Islet of Langerhans (tissue), 1 donor: ENCODE results near the gene PI4KB.
A peak's percentile ranks its signal among the peaks of the same experiment; 100 is the strongest.

Source experiments
- FAIRE-seq: peaks from one replicate; lab custom pipeline; 2011; peaks lifted over from hg19 to GRCh38; lab: Jason Lieb, UNC

PI4KB gene

DNA sequence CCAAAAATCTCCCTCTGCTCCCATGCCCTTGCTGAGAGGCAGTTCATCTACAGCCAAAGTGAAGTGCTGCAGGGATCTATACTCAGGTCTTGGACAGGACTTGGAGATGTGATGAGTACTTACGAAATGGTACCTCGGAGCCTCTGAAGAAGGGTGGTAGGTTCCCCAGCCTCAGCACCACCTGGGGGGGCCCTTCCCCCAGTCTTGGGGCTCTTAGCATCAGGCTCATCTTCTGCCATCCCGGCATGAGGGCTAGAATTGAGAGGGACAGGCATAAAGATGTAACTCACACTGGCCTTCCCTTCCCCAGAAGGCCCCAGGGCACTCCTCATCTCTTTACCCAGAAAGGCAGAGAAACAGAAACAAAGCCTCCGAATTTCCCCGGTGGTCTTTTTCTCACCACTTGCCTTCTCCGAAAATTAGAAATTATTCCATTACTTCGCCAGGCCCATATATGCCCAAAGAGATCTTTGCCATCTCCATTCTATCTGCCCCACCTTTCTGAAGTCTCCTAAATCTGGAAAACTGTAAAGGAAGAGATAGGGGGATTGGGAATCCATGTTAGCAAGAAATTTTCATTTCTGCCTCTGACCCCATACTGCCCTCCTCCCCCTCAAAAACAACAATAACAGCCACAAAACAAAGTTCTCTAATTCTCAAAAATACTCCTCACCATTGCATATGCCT is 19.0 kb upstream of the PI4KB start:
- no peak for FAIRE-seq

DNA sequence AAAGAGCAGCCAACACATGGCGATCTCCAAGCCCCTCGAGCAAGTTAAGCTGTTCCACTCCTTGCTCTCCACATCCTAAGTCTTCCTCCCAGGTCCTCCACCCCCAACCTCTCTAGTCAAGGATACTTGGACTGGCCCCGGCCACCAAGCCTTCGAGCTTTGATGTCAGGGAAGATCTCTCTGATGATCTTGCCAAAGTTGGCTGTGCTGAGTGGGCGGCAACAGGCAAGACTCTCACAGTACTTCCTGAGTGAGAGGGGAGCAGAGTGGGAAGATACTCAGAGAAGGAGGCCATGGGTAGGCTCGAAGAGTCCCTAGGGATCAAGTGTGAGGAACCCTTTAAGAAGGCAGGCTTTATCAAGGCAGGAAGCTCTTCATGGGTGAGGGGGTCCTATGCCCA is 17.1 kb upstream of the PI4KB start:
- no peak for FAIRE-seq

DNA sequence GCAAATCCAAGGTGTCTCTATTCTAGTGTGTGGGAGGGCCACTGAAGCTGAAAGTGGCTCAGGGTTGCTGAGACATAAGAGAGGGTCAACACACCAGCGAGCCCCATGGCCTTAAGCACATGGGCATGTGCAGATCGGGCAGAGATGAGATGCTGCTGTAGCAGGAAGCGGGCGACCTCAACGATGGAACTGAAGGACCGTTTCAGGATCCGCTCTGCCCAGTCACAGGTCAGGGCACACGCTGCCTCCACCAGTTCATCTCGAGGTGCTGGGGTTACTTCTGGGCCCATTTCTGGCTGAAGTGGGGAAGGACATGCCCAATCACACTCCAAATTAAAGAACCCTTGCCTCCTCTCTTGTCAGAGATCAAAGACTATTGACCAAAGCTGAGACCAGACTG is 16.4 kb upstream of the PI4KB start:
- no peak for FAIRE-seq

DNA sequence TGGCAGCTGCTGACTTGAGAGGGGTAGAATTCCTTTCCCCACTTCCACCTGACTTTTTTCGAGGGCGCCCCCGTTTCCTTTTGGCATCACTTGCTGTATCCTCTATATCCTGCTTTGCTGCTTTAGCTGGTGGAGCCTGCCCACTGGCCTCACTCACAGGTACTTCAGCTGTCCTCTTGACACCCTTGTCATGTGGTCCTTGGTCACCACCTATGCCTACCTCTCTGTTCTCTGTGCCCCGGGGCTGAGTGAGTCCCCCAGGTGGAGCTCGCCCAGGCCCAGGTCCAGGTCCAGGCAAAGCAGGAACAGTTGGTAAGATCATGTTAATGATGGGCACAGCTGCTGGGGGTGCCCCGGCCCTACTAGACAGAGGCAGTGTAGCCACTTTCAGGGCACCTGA is 15.4 kb upstream of the PI4KB start:
- no peak for FAIRE-seq

DNA sequence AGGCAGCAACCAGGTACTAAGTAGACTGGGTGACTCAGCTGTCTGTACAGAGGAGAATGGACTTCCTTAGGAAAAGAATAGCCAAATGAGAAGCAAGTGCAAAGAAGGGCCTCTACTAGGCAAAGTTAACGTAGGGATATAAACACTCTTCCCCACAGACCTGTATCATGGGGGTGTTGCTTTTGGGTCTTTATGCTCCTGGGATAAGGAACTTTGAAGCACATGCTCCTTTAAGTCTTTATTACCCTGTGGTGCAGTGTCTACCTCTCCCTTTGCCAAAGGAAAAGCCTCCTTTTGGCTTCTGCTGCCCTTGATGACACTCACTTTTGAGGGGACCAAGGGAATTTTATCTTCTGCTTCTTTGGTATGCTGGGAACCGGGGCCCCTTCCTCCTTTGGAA is 14.8 kb upstream of the PI4KB start:
- no peak for FAIRE-seq

DNA sequence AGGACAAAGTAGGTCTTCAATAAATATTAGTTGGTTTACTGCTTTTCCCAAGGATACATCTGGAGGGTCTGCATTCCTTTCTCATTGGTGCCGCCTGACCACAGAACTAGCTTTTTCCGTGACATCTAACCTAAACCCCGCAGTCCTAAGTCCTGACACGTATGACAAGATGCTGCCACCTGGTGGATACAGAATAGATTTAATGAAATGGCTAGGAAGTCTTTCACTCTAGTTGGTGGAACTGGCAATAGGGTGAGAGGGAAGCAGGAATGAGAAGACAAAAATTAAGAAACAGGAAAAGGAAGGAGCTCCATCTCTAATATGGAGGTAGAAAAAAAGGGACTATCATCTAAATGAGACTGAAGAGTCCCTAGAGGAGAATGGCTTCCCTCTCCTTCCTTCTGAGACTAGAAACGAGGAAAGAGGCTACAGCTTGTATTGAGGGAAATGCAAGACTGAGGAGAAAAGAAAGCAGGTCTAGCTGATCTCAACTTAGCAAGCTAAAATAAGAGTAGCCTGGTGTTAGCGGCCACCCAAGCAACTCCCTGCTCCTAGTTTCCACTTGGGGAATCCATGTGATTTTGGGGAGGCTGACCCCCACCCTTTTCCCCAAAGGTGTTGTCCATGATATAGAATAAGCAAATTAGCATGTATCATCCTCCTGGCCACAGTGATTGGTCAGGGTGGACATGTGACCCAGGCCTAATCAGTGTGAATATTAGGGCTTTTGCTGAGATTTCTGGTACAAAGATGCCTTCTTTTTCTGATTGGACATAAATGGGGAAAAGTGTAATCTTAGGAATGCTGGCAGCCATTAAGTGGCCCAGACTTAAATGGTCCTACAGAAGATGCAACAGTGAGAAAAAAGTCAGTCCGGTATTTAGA is 13.9 kb upstream of the PI4KB start:
- peak; percentile 88 for FAIRE-seq

DNA sequence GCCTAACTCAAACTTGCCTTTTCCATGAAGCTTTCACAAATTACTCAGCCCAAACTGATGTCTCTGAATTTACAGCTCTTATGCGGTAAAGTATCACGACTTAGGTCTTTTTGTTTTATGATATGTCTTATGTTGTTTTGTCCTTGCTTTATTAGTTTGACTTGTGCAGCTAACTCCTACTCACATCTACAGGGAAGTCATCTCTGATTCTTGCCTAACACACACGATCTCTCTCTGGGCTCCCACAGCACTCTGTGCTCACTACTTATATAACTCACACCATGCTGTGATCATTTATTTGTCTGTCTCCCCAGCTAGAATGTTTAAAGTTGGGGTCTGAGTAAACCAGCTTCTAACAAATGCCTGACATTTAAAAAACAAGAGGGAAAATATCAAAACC is 9.3 kb upstream of the PI4KB start:
- no peak for FAIRE-seq

DNA sequence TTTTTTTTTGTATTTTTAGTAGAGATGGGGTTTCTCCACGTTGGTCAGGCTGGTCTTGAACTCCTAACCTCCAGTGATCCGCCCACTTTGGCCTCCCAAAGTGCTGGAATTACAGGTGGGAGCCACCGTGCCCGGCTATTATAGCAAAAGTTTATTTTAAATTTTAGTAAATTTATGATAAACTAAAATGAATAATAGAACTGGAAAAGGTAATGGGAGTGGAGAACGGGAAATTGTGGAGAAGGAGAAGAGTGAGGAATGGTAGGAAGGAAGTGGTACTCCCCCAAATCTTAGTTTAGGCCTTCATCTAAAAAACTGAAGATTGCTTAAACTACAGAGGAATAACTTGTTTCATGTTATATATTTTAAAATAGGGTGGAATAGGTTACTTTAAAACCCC is 7.6 kb upstream of the PI4KB start:
- FAIRE-seq = no peak

DNA sequence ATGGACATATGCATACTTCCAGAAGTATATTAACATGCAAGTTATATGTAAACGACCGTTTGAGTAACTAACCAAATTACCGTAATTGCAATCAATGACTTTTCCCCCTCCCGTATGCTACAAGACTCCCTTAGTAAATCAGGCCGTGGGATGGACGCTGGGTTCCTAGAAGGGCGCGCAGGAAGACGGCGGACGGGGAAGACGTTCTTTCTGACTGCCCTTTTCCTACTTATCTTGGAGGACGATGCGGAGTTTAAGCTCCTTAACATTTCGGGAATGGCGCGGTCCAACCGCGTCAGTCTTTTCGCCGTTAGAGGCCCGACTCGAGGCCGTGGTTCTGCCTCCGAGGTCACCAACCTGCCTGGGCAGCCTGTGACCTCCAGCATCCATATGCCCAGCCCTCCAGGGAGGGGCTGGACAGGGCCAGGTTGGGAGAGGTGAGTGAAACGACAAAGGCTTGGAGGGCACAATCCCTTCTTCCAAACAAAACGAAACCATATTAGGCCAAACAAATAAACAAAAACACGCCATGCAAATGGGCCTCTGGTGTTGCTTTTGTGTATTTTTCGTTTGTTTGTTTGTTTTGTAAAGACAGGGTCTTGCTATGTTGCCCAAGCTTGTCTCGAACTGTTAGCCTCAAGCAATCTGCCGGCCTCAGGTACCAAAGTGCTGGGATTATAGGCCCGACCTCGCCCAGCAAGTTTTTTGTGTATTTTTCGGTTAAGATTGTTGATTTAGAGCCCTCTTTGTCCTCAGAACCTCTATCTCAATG is 873 bp upstream of the PI4KB start:
- no peak for FAIRE-seq

DNA sequence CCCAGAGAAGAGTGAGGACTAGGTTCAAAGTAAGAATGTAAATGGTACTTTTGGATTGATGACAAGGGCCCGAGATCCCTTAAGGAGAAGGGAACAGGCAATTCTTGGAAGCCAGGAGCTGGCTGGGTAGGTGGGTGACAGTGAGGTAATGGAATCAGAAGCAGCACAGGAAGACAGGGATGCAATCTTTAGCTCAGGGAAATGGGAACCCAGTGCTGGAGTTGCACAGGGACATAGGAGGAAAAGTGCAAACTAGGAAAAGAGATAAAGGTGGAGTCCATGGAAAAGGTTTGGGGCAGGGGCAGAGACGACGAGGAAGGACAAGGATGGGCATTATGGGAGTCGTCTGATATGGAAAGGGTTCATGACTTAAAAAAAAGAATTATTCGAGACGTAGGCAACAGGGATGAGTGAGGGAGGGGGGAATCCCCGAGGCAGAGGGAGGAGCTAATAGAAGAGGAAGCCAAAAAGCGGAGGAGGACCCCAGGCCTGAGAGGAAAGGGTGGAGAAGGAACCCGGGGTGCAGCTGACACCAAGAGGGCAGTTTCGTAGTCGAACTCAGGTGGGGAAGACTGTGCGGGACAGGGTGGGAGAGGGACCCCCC is 495 bp downstream of the PI4KB start:
- no peak for FAIRE-seq

DNA sequence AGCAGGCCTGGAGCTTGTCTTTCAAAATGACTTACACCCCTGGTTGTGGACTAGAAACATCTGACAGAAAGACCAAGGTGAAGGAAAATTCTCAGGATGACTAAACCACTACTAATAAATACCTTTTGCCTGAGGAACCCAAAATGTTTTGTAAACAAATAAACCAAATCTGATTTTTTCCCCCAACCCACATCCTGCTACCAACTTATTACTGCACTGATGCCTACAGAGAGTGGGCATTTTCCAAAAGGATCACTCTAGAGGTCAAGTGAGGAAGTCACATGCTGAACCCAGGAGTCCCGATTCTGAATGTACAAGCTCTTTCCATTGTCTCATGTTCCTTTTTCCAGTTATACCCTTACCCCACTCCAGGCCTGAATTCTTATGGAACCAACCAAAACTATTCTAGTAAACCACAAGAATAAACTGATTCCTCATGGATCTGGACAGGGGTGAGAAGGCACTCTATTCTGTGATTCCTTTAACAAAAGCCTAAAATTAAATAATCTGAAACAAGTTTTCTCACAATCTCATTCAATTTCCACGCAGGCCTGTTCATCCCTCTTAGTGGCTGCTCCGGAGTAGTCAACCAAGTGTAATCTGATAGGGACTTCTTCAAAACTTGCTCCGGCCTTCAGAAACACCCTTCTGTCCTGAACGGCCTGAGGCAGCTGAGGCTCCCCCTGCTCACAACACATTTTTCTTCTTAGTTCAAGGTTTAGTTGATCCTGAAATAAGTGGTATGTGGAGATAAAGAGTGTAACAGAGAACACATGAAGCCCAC is 1.4 kb downstream of the PI4KB start:
- no peak for FAIRE-seq

DNA sequence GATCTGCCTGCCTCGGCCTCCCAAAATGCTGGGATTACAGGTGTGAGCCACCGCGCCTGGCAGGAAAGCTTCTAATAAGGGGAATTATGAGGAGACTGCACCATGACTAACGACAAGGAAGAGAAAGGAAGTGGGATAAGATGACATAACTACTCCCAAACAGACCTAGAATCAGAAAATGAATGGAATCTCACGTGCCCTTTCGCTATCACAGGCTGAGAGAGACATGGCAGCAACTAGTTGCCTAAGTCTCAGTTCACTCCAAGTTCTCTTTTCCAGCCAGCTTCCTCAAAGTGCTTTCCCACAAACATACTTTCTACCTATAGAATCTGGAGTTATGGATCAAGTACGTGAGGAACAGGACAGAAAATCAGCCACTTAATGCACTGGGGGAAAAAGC is 2.0 kb downstream of the PI4KB start:
- no peak for FAIRE-seq

DNA sequence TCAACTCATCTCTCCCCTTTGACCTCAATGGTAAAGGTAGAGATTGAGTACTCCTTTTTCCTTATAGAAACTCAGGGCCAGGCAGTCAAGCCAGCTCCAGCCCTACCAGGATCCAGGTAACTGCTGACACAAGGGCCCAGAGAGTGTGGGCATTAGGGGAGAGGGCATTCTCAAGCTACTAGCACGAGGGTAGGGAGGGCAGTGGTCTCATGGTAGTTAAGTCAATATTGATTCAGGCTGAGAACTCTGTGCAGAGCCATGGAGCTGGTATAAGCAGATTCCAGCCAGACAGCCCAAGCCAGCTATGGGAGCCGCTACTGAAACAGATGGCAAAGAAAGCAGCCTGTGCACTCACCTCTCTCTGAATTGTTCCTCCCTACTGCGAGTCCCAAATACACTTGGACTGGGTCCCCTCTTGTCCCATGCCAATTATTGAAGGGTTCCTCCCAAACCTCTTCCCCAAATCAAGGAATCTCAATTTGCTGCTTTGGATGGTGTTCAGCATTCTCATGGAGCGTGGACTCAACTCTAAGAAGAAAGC is 2.8 kb downstream of the PI4KB start:
- no peak for FAIRE-seq

DNA sequence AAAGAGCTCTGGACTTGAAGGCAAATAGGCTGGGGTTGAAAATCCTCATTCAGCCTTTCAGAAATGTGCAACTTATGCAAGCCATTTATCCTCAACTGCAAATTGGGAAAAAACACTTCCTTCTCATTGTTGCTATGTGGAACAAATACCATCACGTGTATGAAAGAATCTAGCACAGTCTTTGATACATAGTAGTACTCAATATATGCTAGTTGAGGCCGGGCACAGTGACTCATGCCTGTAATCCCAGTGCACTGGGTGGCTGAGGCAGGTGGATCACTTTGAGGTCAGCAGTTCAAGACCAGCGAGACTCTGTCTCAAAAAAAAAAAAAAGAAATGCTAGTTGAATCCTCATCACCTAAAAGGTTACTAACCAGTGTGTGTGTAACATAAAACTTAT is 8.2 kb downstream of the PI4KB start:
- FAIRE-seq = no peak

DNA sequence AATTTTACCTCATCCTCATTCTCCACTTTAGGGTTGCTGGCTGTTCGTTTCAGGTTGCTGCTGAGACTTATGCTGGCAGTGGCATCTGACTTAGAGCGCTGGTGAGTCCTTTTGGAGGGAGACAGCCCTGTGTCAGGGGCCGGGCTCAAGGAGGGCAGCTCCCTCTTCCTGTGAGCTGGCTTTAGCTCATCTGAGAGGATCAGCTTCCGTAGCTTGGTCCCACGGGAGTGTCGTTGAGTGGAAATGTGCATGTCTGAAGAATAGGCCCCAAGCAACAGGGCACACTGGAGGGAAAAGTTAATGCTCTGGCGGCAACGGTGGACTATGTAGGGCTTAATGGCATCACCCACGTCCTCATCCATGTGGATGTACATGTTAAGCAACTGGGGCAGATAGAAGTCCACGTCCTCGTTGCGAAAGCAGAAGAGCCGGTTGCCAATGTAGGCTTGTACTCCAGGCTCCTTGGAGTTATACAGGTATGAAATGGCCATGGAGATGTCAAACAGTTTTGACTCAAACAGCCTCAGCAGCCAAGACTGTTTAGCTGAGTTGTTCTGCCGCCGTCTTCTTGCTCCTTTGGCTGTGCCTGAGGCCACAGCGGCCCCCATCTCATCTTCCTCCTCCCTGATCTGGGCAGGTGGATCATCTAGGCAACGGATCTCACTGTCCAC is 11.5 kb downstream of the PI4KB start:
- no peak for FAIRE-seq

DNA sequence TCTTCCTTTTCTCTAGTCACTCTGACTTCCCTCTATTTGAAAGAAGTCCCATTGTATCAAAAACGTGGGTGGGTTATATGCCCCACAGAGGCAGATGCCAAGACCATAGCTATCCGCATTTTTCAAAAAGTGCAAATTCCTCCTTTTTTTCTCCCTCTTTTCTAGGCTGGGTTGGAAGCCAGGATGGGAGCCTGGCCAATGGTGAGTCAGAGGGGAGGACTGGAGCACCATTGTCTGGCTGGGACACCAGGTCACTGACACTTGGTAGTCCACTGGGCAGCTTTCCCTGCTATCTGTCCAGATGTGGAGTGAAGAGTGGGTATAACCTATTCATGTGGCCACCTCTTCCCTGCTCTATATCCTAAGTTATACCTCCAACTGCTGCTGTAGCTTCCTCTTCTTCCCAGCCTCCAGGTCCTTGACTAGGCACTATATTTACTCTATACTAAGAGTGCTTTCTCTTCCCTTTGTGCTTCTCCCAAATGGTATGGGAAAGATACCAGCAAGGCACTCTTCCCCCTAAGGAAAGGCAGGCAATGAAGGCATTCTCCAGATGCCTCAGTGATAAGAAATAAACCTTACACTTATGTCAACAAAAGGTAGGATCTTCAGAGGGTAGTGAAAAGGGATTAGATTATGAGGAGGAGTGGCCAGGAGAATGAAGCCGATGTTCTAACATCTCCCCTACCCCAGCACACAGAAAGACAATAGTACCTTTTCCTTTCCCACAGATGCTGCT is 12.9 kb downstream of the PI4KB start:
- no peak for FAIRE-seq

DNA sequence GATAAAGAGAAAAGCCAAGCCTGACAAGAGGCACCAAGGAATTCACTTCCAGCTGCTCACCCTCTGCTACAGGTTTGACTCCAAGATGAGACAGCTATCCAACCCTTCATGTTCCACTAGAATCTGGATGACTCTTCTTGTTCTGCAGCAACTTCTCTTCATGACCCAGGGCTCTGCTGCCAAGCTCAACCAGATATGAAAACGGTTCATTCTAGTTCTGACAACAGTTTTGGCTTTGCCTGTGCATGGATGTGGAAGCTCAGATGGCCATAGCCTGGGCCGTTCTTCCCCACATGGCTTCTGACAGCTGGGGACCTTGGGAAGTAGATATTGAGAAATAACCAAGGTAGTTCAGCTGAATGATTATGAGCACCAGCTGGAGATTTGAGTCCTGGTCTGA is 13.7 kb downstream of the PI4KB start:
- no peak for FAIRE-seq

DNA sequence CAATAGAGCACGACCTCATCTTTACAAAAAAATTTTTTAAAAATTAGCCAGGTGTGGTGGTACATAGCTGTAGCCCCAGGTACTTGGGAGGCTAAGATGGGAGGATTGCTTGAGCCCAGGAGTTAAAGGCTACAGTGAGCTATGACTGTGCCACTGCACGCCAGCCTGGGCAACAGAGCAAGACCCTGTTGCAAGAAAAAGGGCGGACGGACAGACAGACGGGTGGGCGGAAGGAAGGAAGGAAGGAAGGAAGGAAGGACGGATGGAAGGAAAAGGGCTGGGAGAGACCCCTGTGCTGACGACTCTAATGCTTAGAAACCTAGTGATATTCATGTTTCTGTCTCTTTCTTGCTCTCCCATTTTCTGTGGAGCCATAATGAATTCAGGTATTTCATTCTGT is 14.4 kb downstream of the PI4KB start:
- no peak for FAIRE-seq

DNA sequence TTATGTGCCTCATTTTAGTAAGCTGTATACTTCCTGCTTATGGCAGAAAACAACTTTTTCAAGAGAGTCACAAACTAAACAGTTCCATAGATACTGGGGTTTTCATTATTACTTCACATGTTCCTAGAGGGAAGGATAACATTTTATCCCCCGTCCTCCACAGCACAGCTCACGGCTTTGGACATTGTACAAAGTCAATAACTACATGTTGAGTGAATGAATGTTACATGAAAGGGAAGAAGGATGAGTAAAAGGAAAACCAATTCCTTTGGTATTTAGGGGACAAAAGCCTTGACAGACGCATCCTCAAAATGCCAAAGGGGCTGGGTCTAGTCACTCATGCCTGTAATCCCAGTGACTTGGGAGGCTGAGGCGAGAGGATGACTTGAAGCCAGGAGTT is 14.8 kb downstream of the PI4KB start:
- no peak for FAIRE-seq

DNA sequence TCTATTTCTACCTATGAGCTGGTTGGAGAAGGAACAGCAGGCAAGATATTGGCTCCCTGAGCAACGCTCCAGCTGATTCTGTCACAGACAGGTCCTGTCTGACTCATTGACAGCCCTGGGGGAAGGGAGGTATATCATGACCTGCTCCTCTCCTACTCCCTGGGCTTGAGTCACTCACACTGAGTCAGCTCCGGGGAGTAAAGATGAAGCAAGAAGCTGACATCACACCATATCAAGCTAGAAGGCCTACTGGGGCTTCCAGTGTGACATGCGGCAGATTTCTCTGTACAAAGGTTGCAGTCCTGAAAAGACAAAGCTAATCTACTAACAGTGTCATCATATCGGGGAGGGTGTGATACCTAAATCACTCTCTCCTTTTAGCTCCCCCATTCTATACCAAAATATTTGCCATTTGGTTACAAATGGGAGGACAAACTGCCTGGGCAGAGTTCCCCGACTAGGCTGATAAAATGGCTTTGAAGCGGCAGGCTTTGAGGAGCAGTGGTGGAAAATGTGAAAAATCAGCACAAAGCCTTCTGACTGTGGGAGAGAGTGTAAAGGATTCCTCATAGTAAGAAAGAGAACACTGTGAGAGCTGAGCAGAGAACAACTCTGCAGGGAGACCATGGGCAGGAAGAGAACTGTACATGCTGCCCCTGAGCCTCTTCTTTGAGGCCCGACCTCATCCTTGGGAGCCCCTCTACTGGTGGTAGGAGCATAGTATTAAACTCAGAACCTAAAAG is 15.5 kb downstream of the PI4KB start:
- peak; percentile 53 for FAIRE-seq
